CD1c-positive myeloid dendritic cell (primary cell): ENCODE data around the gene ROBO2.

Experiments used
- DNase-seq: peaks from one replicate; pipeline ENCODE4 v3.0.0-alpha.2; 2016; ENCODE audit errors: extremely low spot score

Gene ROBO2, protein sequence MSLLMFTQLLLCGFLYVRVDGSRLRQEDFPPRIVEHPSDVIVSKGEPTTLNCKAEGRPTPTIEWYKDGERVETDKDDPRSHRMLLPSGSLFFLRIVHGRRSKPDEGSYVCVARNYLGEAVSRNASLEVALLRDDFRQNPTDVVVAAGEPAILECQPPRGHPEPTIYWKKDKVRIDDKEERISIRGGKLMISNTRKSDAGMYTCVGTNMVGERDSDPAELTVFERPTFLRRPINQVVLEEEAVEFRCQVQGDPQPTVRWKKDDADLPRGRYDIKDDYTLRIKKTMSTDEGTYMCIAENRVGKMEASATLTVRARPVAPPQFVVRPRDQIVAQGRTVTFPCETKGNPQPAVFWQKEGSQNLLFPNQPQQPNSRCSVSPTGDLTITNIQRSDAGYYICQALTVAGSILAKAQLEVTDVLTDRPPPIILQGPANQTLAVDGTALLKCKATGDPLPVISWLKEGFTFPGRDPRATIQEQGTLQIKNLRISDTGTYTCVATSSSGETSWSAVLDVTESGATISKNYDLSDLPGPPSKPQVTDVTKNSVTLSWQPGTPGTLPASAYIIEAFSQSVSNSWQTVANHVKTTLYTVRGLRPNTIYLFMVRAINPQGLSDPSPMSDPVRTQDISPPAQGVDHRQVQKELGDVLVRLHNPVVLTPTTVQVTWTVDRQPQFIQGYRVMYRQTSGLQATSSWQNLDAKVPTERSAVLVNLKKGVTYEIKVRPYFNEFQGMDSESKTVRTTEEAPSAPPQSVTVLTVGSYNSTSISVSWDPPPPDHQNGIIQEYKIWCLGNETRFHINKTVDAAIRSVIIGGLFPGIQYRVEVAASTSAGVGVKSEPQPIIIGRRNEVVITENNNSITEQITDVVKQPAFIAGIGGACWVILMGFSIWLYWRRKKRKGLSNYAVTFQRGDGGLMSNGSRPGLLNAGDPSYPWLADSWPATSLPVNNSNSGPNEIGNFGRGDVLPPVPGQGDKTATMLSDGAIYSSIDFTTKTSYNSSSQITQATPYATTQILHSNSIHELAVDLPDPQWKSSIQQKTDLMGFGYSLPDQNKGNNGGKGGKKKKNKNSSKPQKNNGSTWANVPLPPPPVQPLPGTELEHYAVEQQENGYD (N-terminal part only)

DNA sequence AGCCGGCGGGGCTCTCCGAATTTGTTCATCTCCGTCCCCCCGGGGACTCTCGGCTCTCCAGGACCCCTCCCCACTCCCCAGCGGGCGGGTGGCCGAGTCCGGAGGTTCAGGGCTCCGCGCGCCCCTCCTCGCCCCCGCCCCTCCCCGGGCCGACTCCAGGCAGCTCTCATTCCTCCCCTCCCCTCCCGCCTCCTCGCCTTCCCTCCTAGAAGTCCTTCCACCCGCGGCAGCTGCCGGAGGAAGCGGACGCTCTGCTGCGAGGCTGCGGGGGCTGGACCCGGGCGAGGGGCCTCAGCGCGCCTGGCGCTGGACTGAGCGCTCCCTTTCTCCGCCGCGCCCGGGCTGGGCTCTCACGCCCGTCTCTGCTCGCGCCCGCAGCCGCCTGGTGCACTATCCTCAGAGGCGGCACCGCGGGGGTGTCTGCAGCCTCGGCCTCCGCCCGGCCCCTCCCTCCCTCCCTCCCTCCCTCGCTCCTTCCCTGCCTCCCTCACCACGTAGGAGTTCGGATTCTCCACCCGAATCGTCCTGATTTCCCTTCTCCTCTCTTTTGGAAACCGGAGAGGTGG lies at the start of gene ROBO2:
Gene ROBO2, plus strand, starts transcription at position 494 of the 566 bp plus-strand sequence. CDS start 687 bp downstream, outside the sequence.
- DNase-seq: no peak

DNA sequence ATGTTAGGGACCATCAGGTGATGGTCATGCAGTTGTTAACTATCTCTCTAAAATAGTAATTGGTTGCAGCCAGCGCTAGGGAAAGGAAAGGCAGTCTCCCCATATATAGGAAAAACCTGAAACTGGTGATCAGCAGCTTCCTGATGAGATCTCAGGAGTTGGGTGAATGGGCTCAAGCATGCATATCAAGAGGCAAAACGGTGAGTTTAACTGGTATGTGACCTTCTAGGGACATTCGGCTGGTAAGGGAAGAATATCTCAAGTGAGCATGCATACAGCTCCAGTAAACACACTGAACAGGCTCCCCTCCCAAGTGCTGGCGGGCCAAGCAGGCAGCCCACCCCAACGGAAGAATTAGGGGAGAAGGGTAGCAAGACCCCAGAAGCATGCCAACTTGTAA lies 49.3 kb upstream of the ROBO2 start:
- DNase-seq: no peak

DNA sequence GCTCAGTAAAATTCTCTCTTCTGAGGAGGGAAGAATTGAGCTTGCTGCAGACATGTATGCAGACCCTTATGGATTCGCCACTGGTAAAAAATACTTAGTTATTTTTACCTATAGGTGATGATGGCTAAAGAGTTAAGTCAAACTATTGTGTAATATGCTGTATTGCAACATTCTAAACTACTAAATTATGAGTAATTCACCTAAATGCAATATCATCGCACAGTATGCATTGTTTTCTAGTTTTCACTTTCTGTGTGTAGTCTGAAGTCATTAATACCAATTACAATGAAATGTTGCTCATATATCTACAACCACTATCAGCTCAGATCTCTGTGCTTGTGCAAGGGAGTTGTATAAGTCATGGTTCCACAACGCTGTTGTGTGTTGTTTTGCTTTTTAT lies 48.7 kb upstream of the ROBO2 start:
- DNase-seq: no peak

DNA sequence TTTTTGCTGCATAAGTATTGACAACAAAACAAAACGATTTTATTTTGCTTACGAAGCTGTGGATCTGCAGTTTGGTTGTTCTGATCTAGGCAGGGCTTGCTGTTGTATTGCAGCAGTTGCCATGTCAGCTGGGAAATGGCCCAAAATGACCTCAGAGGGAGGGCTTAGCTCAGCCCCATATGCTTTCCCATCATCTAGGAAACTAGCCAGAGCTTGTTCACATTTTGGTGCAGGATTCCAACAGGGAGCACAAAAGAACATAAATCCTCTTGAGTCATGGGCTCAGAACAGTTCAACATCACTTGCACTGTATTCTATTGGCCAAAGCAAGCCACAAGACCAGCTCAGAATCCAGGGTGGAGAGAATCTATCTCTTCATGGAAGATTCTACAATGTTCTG lies 42.2 kb upstream of the ROBO2 start:
- DNase-seq: no peak

DNA sequence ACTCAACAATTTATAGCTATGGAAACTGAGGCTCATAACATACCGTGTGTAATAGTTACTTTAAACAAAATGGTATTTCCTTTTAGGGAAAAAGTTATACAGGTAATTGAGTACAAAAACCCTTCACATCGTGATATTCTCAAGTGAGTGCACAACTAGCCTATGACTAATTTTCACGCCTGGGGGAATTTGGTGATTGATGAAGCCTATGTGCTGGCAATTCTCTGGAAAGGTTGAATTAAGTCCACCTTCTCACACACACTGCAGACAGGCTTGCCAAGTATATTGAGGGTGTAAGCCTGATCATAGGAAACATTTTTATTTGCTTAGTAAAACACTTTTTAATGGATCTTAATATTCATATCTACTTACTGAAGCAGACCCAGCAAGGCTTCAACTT lies 41.3 kb upstream of the ROBO2 start:
- no peak for DNase-seq

DNA sequence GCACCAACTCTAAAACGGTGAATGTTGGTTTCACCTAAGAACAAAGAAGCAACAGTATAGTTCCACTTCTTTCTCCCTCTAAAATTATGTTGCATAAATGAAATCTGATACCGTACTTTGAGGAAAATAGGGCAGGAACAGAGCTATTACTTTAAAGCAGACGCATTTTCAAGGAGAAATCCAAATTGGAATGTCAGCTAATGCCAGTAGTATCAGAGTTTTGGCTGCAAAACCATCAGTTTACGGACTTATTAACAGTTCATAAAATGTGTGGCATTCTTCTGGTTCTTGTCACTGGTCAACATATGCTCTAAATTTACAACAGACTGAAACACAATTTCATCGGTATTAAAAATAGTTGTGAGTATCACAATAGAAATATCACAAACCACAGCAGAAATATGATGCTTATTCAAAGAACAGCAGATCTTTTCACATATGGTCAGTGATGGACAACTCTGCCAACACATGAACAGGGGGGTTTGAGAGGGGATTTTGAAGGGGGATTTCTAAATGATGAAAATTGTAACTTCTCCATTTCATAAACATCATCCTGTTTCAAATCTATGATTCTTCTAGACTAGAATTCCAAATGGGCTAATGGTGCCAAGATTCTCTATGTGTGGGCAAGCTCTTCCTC lies 38.7 kb upstream of the ROBO2 start:
- DNase-seq: no peak

DNA sequence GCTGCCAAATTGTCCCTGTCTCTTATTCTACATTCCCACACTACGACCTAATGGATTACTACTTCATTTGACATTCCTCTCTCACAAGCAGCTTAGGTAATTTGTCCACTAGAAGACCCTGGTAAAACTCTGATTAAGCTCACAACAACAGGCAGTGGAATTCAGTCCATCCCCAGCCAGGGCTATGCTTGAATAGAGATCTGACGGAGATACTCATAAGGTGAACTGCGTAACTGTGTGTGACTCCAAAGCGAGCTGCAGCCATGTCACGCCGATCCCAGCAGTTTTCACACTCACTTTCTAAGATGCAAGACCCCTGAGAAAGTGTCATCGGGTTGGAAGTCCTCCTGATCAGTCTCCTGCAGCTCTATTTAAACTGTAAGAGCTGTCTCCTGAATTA lies 25.7 kb upstream of the ROBO2 start:
- no peak for DNase-seq

DNA sequence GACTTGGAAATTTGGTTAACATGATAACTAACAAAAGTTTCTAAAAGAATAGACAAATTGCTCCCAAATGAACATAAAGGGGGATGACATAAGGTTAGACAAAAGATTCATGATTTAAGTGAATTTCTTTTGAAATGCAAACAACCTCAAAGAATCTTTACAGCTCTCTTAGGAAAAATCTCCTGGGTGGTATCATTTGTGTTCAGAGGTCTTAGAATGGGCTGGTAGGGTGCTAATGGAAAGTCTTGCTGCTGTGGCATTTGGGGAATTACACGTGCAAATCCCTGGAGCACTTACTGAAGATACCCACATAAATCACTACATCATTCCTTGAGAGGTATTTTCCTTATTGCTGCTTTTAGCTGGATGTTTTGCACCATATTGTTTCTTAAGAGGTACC lies 14.4 kb upstream of the ROBO2 start:
- no peak for DNase-seq

DNA sequence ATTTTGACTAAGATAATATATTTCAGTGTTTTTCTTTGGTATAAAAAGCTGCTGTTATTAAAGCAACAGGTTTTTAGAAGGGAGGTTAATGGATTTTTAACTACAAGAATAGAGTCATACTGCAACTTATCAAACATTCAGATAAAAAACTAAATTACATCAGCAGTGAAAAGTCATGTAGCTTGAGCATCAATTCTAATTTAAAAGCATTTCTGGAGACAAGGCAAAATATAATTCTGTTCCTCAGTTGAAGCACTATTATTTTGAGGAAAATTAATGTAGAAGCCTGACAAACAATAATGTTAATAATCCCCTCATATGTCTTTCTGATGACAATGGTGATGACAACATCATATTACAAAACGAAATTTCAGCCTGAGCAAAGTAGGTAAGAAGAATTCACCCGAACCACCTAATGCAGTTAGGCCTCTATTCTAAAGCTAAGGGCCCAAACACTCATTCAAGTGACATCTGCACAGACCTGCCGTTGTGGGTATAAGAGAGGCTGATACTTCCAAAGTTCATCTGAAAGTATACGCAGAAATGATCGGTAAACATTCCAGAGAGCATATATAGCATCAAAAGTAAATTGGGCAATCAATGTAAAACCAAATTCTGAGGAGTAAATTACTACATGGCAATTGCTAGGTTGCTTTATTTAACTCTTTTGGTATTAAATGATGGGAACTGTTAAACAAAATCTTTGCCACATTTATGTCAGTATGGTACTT lies 12.8 kb upstream of the ROBO2 start:
- no peak for DNase-seq

DNA sequence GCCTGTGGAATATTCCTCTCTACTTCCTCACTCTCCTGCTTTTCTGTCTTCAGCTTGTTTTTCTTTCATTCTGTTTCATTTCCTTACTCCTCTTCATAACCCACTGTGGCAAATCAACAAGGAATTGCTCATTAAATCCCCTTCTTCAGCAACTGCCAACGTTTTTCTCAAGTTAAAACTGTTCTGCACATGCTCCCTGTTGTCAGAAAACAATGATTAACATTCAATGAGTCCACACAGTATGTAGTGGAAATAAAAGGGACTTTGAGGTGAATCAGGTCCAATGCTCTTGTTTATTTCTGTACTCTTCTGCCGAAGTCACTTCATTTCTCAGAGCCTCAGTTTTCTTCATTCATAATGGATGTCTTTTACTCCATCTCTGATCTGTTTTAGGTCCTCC lies 11.9 kb upstream of the ROBO2 start:
- no peak for DNase-seq

DNA sequence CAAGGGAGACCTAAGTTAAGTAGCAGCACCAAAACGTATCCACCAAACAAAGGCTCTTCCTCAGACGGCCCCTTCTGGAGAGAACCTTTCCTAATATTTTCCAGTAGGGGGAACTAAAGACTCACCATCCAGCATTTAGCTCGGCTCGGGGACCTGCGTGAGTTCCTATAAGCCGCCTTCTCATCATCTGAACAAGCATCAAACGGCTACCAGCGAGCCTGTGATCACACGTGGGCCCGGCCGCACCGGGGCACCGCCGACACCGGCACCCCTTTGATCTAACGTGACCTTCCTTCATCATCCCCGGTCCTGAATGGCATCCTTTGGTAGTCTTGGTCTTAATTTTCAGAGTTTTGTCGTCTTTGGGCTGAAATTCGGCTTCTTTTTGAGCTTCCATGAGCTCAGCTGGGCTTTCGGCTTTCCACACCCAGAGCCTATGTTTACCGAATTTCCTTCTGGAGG lies 1.4 kb upstream of the ROBO2 start:
- peak; percentile 5 for DNase-seq

DNA sequence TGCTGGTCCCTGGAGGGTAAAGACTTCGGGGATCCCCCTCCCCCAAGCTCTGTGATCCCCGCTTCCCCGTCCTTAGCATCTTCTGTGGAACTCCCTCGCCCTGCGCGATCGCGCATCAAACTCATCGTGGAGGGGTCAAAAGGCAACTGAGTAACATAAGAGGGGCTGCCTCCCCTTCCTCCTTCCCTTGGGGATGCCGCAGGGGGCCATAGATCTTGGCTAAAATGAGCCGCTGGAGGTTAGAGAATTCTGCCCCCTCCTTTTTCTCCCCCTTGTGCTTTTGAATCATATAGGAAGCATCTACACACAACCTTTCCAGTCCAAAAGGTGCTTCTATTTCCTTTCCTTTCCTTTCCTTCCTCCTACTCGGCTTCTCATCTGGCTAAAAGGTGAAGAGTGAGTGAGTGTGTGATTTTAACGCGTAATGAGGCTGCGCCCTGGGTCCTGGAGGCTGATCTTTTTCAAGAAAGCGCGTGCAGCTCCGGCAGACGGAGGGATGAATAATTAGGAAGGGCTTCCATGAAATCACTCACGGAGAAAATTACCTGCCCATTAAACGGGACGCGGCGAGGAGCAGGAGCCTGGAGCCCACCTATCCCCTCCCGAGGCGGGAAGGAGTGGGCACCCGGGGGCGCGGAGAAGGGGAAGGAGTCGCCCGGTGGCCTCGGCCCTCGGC lies 831 bp upstream of the ROBO2 start:
- no peak for DNase-seq

DNA sequence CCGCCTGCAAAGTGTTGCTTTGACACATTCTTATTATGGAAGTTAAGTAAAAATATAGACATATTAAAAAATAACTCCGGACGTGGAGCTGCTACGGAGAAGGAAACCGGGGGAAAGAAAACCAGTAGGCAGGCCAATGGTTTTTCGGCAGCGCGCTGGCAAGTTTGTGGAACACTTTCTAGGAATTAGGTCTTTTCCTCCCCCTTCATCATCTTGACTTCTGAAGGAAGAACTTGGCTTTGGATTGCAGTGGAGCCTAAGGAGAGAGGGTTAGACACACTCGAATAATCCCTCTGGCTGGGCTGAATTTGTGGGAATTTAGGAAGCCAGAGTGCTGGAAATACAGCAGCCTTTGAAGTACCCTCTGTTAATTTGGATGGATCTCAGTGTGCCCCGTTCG lies 317 bp downstream of the ROBO2 start:
- no peak for DNase-seq

DNA sequence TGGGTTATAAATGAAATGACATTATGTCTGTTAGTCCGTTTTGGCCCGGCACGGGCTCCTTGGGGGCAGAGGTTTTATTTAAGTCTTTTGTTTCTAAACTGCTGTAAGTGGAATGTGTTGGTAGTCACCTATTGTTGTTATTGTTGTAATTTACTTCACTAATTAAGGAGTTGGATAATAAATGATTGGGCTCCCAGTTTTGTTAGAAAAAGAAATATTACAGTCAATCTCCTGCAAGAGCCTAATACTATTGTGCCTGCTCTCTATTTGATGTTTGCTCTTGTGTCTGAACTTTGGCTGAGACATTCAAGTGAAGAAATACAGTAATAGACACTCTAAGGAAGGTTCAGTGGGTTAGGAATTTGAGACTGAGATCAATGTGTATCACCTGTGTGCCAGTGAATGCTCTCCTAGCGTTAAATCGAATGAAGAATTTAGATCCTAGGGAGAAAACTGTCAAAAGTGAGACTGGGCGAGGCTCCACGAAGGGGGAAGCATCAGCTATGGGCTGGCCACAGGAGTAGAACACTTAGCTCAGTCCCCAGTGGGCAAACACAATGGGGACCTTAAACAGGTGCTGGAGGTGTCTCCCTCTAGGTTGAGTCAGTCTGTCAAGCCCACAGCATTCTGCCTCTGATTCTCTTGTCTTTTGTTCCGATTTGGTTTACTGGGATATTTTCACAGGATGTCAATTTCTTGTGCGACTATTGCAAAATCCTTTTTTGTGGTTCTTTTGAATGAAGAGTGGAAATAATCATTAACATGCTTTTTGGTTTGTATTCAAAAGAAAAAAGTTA lies 1.2 kb downstream of the ROBO2 start:
- DNase-seq: no peak

DNA sequence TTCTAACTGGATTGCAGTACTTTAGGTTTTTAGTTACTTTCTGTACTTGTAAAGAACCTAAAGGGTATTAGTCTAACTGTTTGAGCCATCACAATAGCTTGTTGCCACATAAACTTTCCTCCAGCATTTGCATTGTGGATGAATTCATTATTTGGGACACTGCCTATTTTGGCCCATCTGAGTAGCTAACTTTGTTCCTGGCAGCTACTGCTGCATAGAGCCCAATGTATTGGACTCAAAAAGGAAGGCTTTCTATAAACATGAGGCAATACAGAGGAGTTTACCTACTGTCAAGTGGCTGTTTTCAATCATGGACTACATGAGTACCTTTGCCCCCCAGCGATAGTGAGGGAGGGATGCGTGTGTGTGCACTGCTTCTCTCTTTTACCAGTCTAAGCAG lies 1.9 kb downstream of the ROBO2 start:
- DNase-seq: no peak

DNA sequence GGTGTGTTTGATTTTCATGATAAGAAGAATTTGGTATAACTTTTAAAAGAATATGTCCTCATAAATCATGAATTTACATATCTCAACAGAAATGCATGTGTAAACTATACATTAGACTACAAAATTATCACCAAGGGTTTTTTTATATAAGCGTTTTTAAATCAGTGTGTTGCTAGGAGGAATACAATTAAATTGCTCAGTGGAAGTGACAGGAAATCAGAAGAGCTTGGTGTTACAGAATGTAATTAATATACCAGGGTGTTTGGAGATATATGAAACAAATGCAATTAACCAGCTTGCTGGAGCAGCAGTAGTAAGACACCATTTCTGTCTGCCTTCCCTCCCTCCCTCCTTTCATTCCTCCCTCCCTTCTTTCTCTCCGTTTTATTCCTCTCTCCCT lies 2.4 kb downstream of the ROBO2 start:
- no peak for DNase-seq

DNA sequence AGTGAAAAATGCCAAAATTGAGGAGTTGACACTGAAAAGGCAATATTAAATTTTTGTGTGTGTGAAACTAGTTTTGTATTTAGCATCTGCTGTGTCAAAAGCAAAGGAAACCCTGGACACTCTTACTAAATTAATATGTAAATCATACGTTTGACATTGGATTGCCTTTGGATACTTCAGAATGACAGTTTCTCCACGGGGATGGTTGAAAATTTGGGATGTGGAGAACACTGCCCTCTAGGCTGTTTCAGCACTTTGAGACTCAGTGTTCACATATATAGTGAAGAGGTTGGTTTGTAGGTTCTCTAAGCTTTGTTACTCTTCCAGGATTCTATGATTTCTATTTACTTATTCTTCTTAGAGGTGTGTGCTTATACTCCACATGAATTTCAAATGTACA lies 3.0 kb downstream of the ROBO2 start:
- no peak for DNase-seq

DNA sequence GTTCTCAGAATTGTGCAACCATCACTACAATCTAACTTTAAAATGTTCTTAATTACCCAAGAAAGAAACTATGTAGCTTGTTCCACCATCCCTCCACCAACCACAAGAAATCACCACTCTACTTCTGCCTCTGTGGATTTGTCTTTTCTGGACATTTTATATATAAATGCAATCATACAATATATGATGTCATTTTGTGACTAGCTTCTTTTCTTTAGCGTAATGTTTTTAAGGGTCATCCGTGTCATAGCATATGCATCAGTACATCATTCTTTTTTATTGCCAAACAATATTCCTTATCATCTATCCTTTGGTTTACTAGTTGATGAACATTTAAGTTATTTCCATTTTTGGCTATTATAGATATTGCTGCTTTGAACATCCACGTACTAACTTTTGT lies 5.8 kb downstream of the ROBO2 start:
- DNase-seq: no peak

DNA sequence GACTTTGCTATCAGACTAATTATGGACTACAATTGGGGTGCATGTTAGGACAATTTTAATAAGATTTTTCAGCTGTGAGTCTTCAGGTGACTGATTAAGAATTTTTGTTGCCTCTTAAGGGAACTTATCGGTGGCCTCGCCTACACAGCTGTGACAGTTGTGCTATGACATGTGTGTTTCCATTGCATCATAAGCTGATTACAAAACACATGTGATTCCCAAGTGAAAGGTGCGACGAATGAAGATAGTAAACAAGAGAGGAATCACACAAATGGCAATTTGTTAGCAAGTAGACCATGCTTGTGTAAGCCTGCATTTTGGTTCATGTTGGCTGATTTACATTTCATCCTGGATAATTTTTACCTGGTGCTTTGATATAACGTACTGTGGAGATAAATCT lies 8.3 kb downstream of the ROBO2 start:
- DNase-seq: no peak

DNA sequence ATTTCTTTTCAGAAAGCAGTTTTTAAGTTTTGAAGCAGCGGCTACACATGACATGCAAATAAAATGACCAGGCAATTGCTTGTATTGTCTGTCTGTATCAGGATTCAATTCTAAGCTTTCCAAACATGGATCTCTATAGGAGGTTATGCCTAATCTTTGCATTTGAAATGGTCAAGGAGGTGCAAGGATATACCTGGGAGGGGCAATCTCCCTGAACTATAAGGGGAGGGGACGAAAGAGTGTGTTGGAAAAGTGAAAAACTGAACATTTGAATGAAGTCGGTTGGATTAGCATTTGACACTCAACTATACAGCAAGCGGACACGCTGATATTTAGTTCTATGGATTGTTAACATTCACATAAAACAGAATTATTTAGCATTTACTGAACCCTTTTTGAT lies 11.7 kb downstream of the ROBO2 start:
- DNase-seq: no peak
